ENCODE measurements around the gene SUGT1. TPM values are rescaled to one million over a fixed set of nuclear protein-coding genes. Genes with fewer than 3 reads are reported as not detected.
"Not testable (repeated sequence)": the region's sequence is repeated elsewhere in the genome, so short reads cannot be mapped to it uniquely, and the experiment has no call there.

Gene SUGT1
- total RNA-seq, 1 donor from 2014 or later = 71.8 TPM

GRCh38 chr13:52711286-52711685, 58.6 kb downstream of the SUGT1 start:
- Mint-ChIP-seq H3K27me3 (ENCODE audit: unreplicated experiment) (no peaks in the 10 kb centered on the region), H3K9me3 (ENCODE audit: unreplicated experiment) (no peaks in the 10 kb centered on the region), H3K4me1 (ENCODE audit: unreplicated experiment) (peaks cover 24% of the 10 kb centered on the region), H3K4me3 (ENCODE audit: unreplicated experiment) (no peak overlapping the region), H3K27ac (ENCODE audit: unreplicated experiment) (no peak overlapping the region), H3K36me3 (ENCODE audit: low read depth, unreplicated experiment) (peaks cover 4% of the 10 kb centered on the region)
- DNase-seq (ENCODE audit: low spot score) = peak; percentile 10
- no peak for TF ChIP-seq CTCF (IDR thresholded peaks at IDR 0.05; ENCODE audit: unreplicated experiment)

GRCh38 chr13:52712385-52712784, 59.7 kb downstream of the SUGT1 start:
- no peak overlapping the region for H3K4me3 Mint-ChIP-seq (ENCODE audit: unreplicated experiment)
- H3K9me3 Mint-ChIP-seq (ENCODE audit: unreplicated experiment) = no peaks in the 10 kb centered on the region
- no peak for TF ChIP-seq CTCF (IDR thresholded peaks at IDR 0.05; ENCODE audit: unreplicated experiment)
- peaks cover 12% of the 10 kb centered on the region for H3K36me3 Mint-ChIP-seq (ENCODE audit: low read depth, unreplicated experiment)
- no peak overlapping the region for H3K27ac Mint-ChIP-seq (ENCODE audit: unreplicated experiment)
- DNase-seq (ENCODE audit: low spot score) = no peak
- no peaks in the 10 kb centered on the region for H3K27me3 Mint-ChIP-seq (ENCODE audit: unreplicated experiment)
- peaks cover 24% of the 10 kb centered on the region for H3K4me1 Mint-ChIP-seq (ENCODE audit: unreplicated experiment)

GRCh38 chr13:52713894-52714293, 61.3 kb downstream of the SUGT1 start:
- H3K4me1 Mint-ChIP-seq (ENCODE audit: unreplicated experiment) = peaks cover 24% of the 10 kb centered on the region
- no peak overlapping the region for H3K4me3 Mint-ChIP-seq (ENCODE audit: unreplicated experiment)
- no peaks in the 10 kb centered on the region for H3K27me3 Mint-ChIP-seq (ENCODE audit: unreplicated experiment)
- H3K27ac Mint-ChIP-seq (ENCODE audit: unreplicated experiment) = peak overlapping the region; percentile 82
- H3K9me3 Mint-ChIP-seq (ENCODE audit: unreplicated experiment) = peaks cover 4% of the 10 kb centered on the region
- H3K36me3 Mint-ChIP-seq (ENCODE audit: low read depth, unreplicated experiment) = peaks cover 12% of the 10 kb centered on the region
- no peak for DNase-seq (ENCODE audit: low spot score)
- no peak for TF ChIP-seq CTCF (IDR thresholded peaks at IDR 0.05; ENCODE audit: unreplicated experiment)

- Mint-ChIP-seq H3K36me3 (ENCODE audit: low read depth, unreplicated experiment) (peaks cover 11% of the 10 kb centered on the region), H3K4me1 (ENCODE audit: unreplicated experiment) (peaks cover 12% of the 10 kb centered on the region)
- DNase-seq (ENCODE audit: low spot score); H3K9me3 Mint-ChIP-seq (ENCODE audit: unreplicated experiment); H3K27ac Mint-ChIP-seq (ENCODE audit: unreplicated experiment); H3K27me3 Mint-ChIP-seq (ENCODE audit: unreplicated experiment); H3K4me3 Mint-ChIP-seq (ENCODE audit: unreplicated experiment): not testable (repeated sequence)
Observed at GRCh38 chr13:52720904-52721303, 68.3 kb downstream of the SUGT1 start.

- H3K9me3 Mint-ChIP-seq (ENCODE audit: unreplicated experiment); H3K36me3 Mint-ChIP-seq (ENCODE audit: low read depth, unreplicated experiment); DNase-seq (ENCODE audit: low spot score); H3K27me3 Mint-ChIP-seq (ENCODE audit: unreplicated experiment); H3K4me3 Mint-ChIP-seq (ENCODE audit: unreplicated experiment); H3K27ac Mint-ChIP-seq (ENCODE audit: unreplicated experiment): not testable (repeated sequence)
- H3K4me1 Mint-ChIP-seq (ENCODE audit: unreplicated experiment) = peaks cover 12% of the 10 kb centered on the region
Observed at GRCh38 chr13:52721356-52721755, 68.7 kb downstream of the SUGT1 start.

- peaks cover 4% of the 10 kb centered on the region for H3K9me3 Mint-ChIP-seq (ENCODE audit: unreplicated experiment)
- no peak for DNase-seq (ENCODE audit: low spot score)
- H3K27ac Mint-ChIP-seq (ENCODE audit: unreplicated experiment) = no peak overlapping the region
- H3K27me3 Mint-ChIP-seq (ENCODE audit: unreplicated experiment) = peaks cover 2% of the 10 kb centered on the region
- no peak overlapping the region for H3K4me3 Mint-ChIP-seq (ENCODE audit: unreplicated experiment)
- no peaks in the 10 kb centered on the region for H3K36me3 Mint-ChIP-seq (ENCODE audit: low read depth, unreplicated experiment)
- no peak for TF ChIP-seq CTCF (IDR thresholded peaks at IDR 0.05; ENCODE audit: unreplicated experiment)
- H3K4me1 Mint-ChIP-seq (ENCODE audit: unreplicated experiment) = peaks cover 12% of the 10 kb centered on the region
Observed at GRCh38 chr13:52723181-52723580, 70.5 kb downstream of the SUGT1 start.

All from endothelial cell (in vitro differentiated cells).